DOHH2 (cell line): ENCODE results near the gene CBFA2T2.

Source experiments
- H3F3A ChIP-seq: fragments of 200-600 bp; sonication (generic), shearing (Covaris generic); 2 replicates; pipeline ENCODE4 v1.6.0; 2016; ENCODE audit warnings: antibody characterized with exemption, mild to moderate bottlenecking; ENCODE audit not compliant: control insufficient read depth, insufficient read depth
- H3K27ac ChIP-seq: fragments of 200-600 bp; sonication (generic); 2 replicates; pipeline ENCODE4 v1.5.1; 2014; ENCODE audit warnings: low read depth, mild to moderate bottlenecking, low read length, moderate library complexity
- H3K27me3 ChIP-seq: fragments of 200-600 bp; sonication (generic); 2 replicates; pipeline ENCODE4 v1.6.1; 2014; ENCODE audit warnings: mild to moderate bottlenecking, low read length, mixed read lengths; ENCODE audit not compliant: control insufficient read depth
- H3K36me3 ChIP-seq: fragments of 200-600 bp; sonication (generic); 2 replicates; pipeline ENCODE4 v1.6.1; 2014; ENCODE audit warnings: mild to moderate bottlenecking, low read length, moderate library complexity, mixed read lengths; ENCODE audit not compliant: control insufficient read depth
- H3K4me1 ChIP-seq: fragments of 200-600 bp; sonication (generic); 2 replicates; pipeline ENCODE4 v1.6.1; 2014; ENCODE audit warnings: mild to moderate bottlenecking, low read length, mixed read lengths; ENCODE audit not compliant: control insufficient read depth
- H3K4me2 ChIP-seq: fragments of 200-600 bp; sonication (generic); 2 replicates; pipeline ENCODE4 v1.6.0; 2014; ENCODE audit warnings: mild to moderate bottlenecking, low read length, moderate library complexity
- H3K4me3 ChIP-seq: fragments of 200-600 bp; sonication (generic); 2 replicates; pipeline ENCODE4 v1.5.1; 2014; ENCODE audit warnings: mild to moderate bottlenecking, low read length, mixed read lengths
- H3K79me2 ChIP-seq: fragments of 200-600 bp; sonication (generic); 2 replicates; pipeline ENCODE4 v1.6.1; 2014; ENCODE audit warnings: mild to moderate bottlenecking, low read length, mixed read lengths; ENCODE audit not compliant: control insufficient read depth
- H3K9me2 ChIP-seq: fragments of 200-600 bp; sonication (generic); replicated peaks from 2 replicates; pipeline ENCODE4 v1.6.1; 2014; ENCODE audit warnings: mild to moderate bottlenecking, low read length, mixed read lengths; ENCODE audit not compliant: control insufficient read depth
- H3K9me3 ChIP-seq: fragments of 200-600 bp; sonication (generic); 2 replicates; pipeline ENCODE4 v1.6.1; 2014; ENCODE audit warnings: antibody characterized with exemption, low read length, mixed read lengths; ENCODE audit not compliant: control insufficient read depth, insufficient read depth
- H4K20me1 ChIP-seq: fragments of 200-600 bp; sonication (generic); 2 replicates; pipeline ENCODE4 v1.6.0; 2014; ENCODE audit warnings: low read depth, mild to moderate bottlenecking, antibody characterized with exemption, low read length, moderate library complexity; ENCODE audit not compliant: control insufficient read depth, insufficient read depth
- EZH2phosphoT487 ChIP-seq: fragments of 200-600 bp; sonication (generic); IDR thresholded peaks from 2 replicates; pipeline ENCODE4 v1.6.1; 2017; ENCODE audit warnings: borderline replicate concordance, mild to moderate bottlenecking, antibody characterized with exemption, low read length, moderate library complexity, mixed read lengths
- TF ChIP-seq, protein P1 (sequence below): fragments of 200-600 bp; sonication (generic); IDR thresholded peaks from one replicate; pipeline ENCODE4 v1.5.1; 2014; ENCODE audit warnings: antibody characterized with exemption, mild to moderate bottlenecking, low read depth, low read length; ENCODE audit not compliant: poor library complexity, severe bottlenecking

CBFA2T2 gene

DNA sequence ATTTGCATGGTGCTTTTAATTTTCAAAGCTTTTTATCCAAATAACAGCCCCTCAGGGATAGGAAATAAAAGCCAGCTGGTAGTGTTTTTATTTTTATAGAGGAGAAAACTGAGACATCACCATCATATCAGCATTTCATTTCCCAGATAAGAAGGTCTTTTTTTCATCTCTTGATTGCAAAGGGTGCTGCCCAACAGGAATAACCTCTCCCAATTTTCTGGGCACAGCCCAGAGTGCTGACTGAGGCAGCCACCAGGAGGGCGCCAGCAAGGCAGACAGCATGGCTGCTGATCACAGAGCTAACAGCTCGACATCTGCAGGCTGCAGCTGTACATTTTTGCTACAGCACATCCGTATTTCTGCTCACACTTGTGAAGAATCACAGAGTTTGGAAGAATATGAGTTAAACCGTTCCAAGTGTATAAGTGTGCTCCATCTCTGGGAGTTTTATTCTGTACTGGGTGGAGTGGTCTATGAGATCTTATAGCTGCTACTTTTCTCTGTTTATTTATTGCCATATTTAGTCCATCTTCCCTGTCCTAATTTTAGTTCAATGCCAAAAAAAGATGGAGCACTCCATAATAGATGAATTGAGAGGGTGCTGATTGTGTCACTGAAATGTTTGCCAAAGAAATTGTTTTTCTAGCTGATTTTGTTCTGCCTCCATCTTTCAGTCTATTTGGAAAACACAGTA, 86.7 kb downstream of the CBFA2T2 start:
- H3K4me3 ChIP-seq = no peak overlapping the region
- no peak for TF ChIP-seq EZH2phosphoT487
- TF ChIP-seq, protein P1, sequence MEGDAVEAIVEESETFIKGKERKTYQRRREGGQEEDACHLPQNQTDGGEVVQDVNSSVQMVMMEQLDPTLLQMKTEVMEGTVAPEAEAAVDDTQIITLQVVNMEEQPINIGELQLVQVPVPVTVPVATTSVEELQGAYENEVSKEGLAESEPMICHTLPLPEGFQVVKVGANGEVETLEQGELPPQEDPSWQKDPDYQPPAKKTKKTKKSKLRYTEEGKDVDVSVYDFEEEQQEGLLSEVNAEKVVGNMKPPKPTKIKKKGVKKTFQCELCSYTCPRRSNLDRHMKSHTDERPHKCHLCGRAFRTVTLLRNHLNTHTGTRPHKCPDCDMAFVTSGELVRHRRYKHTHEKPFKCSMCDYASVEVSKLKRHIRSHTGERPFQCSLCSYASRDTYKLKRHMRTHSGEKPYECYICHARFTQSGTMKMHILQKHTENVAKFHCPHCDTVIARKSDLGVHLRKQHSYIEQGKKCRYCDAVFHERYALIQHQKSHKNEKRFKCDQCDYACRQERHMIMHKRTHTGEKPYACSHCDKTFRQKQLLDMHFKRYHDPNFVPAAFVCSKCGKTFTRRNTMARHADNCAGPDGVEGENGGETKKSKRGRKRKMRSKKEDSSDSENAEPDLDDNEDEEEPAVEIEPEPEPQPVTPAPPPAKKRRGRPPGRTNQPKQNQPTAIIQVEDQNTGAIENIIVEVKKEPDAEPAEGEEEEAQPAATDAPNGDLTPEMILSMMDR = no peak
- no peaks in the 10 kb centered on the region for H3K27me3 ChIP-seq
- H3K27ac ChIP-seq = no peak overlapping the region
- H4K20me1 ChIP-seq = no peaks in the 10 kb centered on the region
- H3F3A ChIP-seq = no peaks in the 10 kb centered on the region; the same call in 1 of the 2 replicates
- H3K4me1 ChIP-seq = peaks cover 5% of the 10 kb centered on the region; the same call in 1 of the 2 replicates
- H3K9me3 ChIP-seq = no peaks in the 10 kb centered on the region
- no peaks in the 10 kb centered on the region for H3K36me3 ChIP-seq
- no peak overlapping the region for H3K4me2 ChIP-seq
- H3K9me2 ChIP-seq = no peaks in the 10 kb centered on the region
- no peaks in the 10 kb centered on the region for H3K79me2 ChIP-seq

DNA sequence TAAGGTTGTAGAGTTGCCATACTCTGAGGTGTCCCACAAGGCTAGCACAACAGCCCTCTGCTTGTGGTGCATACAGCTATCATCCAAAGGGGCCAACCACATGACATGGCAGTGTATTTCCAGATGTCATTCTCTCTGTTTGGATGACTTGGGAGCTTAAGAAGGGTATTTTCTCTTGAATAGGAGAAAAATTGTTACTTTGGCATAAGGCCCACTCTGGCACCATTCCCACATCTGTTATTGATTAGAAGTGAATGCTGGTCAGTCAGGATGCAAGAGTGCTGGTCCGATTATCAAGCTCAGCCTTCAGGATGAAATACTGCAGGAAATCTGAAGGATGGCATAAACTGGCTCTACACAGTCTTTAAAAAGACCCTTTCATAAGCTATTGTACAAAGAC, 88.6 kb downstream of the CBFA2T2 start:
- Histone ChIP-seq H3K27me3 (no peaks in the 10 kb centered on the region), H3K79me2 (no peaks in the 10 kb centered on the region), H3K4me3 (no peak overlapping the region), H4K20me1 (no peaks in the 10 kb centered on the region), H3K4me2 (no peak overlapping the region), H3K27ac (no peak overlapping the region), H3K9me3 (no peaks in the 10 kb centered on the region), H3F3A (no peaks in the 10 kb centered on the region), H3K36me3 (no peaks in the 10 kb centered on the region), H3K9me2 (no peaks in the 10 kb centered on the region), H3K4me1 (no peaks in the 10 kb centered on the region)
- TF ChIP-seq EZH2phosphoT487 = no peak
- TF ChIP-seq, protein P1 = no peak

DNA sequence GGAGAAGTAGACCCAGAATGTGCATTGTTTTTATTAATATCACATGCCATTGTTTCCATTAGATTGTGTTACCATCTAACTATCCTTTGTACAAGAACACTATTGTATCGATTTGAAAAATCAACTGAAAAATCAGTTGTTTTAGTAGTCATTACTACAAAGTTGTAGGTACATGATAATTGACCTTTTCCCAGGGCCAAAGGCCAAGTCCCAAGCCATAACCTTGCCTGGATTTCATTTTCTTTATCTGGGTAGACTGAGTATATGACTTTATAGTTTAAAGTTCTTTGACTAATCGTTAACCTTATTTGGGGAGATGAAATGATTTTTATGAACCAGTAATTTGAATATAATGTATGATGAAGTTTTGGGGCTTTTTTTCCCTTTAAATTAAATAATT, 93.2 kb downstream of the CBFA2T2 start:
- Histone ChIP-seq H4K20me1 (no peaks in the 10 kb centered on the region), H3K9me3 (no peaks in the 10 kb centered on the region), H3K4me2 (no peak overlapping the region), H3K36me3 (no peaks in the 10 kb centered on the region), H3K27ac (no peak overlapping the region), H3K9me2 (no peaks in the 10 kb centered on the region), H3F3A (no peaks in the 10 kb centered on the region), H3K27me3 (no peaks in the 10 kb centered on the region), H3K79me2 (no peaks in the 10 kb centered on the region), H3K4me3 (no peak overlapping the region), H3K4me1 (no peaks in the 10 kb centered on the region)
- TF ChIP-seq EZH2phosphoT487 = no peak
- TF ChIP-seq, protein P1 = no peak
